NK-92 treated with Interleukin-12 subunit alpha and Interleukin-12 subunit beta, amount 100 ng/mL, for 24 hours (cell line): ENCODE measurements around the gene SYNRG.

Experiments
- DNase-seq: peaks from one replicate; lab custom pipeline; 2025; lab: John Stamatoyannopoulos, UW

SYNRG gene

DNA sequence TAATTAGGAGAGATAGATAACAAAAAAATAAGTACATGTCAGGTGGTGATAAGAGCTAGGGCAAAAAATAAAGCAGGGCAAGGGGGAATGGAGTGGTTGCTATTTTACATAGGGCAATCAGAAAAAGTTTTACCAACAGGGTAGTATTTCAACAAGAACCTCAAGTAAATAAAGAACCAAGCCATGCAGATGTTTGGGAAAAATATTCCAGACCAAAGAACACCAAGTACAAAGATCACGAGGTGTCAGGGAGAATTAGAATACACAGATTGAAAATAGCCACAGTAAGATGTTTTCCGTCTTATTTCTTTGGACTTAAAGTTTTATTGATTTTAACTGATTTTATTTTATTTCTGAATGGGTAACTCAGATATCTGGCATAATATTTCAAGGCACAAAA lies 11.1 kb downstream of the SYNRG start:
- DNase-seq, result no peak

GRCh38 chr17:37592291-37592690 lies 16.9 kb downstream of the SYNRG start:
- no peak for DNase-seq

DNA sequence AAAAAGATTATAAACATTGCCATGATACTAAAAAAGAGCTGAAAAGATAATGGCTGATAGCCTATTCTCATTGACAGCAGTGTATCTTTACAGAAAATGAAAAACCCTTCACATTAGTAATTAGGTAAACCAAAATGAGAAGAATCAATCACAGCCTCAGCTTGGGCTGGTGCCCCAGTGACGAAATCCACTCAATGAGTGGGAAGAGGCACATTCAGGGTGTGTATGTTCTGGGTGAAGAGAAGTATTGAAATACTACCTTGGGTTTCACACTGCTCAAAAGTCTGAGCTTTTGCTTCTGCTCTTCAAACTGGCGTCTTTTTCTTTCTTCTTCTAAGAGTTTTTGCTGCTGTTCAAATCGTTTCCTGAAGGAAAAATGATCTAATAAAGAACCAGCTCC lies 24.2 kb downstream of the SYNRG start:
- DNase-seq, result no peak

DNA sequence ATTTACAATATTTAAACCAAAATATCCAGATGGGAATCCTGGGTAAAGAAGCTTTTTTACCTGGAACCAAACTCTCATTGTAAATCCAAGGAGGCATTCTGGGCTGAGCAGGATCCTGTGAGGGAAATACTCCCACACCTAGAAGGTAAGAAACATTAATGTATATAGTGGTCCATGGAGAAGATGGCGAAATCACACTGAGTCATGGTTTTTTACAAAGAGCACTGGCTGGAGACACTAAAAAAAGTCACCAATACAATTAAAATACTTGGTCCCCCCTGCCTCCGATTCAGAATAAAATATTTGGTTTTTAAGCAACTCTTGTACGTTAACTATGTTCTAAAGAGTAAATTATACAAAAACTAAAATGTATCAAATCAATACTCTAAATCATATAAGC lies 32.9 kb downstream of the SYNRG start:
- no peak for DNase-seq

GRCh38 chr17:37574427-37574826 lies 34.8 kb downstream of the SYNRG start:
- DNase-seq, result no peak

DNA sequence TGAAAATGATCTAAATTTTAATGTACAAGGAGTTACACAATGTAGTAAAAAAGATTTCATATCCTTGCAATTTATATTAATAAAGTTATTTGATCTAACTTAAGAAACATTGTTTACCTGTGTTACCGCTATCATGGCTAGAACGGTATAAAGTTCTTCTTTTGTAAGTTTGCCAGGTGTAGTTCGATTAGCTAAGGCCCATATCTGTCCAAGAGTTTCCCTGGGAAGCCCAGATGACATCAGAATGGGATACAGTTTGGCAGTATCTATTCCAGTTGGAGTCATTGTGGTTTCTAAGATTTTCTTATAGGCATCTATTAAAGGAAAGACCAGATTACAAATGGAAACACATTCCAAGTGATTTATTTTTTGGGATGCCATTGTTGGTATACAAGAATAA lies 37.5 kb downstream of the SYNRG start:
- DNase-seq, result no peak

GRCh38 chr17:37570527-37571093 lies 38.6 kb downstream of the SYNRG start:
- DNase-seq, result peak; percentile 12

- DNase-seq, result no peak
Measured at GRCh38 chr17:37568350-37569053, 40.7 kb downstream of the SYNRG start.

- no peak for DNase-seq
Measured at GRCh38 chr17:37567538-37567937, 41.7 kb downstream of the SYNRG start.

DNA sequence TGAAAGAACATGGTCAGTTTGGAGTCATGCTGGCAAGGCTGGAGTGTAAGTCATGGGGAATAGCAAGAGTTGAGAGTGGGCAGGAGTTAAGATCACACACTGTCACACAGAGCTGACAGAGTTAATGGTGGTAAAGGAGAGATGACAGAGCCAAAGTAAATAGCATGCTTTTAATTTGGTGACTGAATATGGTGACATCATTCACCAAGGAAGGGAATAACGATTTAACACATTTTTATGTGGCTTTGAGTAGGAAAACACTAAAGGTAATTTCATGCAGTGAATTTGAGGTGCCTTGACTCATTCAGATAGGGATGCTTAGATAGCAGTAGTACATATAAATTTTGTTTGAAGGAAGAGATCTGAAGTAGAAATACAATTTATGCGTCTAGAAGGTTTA lies 42.1 kb downstream of the SYNRG start:
- DNase-seq, result no peak

DNA sequence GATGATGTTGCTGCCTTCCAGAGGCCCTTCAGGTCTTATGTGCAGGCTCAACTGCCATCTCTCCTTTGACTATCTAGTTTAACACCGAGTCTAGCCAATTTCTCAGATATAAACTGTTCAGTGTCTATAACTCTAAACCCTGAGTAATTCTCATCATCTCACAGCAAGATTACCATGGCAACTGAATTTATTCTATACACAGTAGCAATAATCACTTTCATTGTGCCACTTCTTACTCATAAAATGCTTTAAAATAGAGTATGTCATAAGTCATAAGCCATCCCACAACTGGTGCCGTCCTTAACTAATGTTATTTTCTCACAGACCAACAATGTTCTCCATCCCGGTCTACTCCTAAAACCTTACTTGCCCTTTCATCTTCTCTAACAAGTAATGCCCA lies 45.0 kb downstream of the SYNRG start:
- DNase-seq, result no peak

DNA sequence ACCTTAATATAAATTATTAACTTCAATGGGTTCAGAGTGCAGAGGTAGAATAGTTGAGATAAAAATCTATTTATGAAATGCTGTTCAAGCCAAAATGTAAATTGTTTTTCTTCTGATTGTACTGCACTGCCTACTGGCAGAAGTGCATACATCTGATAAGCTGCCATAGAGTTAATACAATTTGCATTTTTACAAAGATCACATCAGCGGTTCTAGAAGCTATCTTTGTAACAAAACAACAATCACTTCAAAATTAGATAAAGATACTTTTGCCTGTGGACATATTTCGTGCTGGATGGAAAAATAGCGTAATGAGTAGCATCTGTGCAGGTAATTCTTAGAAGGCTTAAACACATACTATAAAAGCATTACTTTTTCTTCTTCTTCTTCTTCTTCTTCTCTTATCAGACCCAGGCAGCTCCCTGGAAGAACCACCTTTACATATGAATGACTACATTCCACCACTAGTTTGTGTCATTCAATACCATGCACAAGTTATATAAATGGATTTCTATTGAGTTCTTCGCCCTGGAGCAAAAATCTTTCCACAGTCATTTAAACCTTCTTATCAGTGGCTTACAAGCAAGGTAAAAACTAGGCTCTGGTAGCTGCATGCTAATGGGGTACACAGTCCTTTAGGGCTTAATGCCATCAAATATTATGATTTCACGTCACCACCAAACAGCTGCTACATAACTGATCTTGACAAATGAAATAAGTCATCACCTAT lies 47.0 kb downstream of the SYNRG start:
- no peak for DNase-seq

DNA sequence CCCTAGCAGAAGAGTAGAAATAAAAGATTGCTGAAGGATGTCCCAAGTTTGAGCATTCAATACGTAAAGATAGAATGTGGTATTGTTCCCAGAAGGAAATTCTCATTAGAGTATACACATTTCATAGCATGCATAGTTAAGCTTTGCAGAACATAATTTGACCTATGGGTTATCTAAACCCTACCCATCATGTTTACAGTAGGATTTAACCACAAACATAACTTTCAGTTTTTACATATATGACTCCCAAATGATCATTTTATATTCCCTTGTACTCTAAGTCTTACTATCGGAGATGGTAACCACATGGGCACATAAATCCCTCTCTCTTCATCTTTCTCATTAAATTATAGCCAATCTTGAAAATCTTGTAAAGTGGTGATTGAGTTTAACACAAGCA lies 50.9 kb downstream of the SYNRG start:
- no peak for DNase-seq

- DNase-seq, result no peak
Measured at GRCh38 chr17:37557482-37557881, 51.7 kb downstream of the SYNRG start.

DNA sequence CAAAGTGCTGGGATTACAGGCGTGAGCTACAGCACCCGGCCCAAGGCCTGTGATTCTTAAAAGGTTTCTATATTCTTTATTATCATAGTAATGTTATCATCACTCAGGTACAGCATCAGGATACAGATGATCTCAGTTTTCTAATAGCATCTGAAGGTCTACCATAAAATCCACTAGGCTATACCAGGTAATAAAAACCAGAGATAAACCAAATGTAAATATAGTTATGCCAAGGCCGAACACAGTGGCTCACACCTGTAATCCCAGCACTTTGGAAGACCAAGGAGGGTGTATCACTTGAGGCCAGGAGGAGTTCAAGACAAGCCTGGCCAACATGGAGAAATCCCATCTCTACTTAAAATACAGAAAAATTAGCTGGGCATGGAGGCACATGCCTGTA lies 53.8 kb downstream of the SYNRG start:
- DNase-seq, result no peak

- DNase-seq, result no peak
Measured at GRCh38 chr17:37553401-37553966, 55.7 kb downstream of the SYNRG start.

DNA sequence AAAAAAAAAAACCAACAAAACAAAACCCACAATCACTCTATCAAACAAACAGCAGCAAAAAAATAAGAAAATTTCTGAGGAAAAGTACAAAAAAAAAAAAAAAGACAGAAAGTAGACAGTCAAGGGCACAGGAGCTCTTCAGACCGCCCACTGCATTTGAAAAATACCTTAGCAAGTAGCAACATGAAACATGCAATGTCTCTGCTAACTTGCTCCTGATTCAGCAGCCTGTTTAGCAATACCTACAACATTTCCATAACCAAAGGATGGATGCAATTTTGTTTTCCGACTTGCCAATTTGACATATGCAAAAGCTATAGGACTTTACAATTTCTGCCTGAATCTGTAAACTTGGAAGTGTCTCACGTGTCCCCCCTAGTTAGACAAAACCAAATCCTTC lies 57.4 kb downstream of the SYNRG start:
- DNase-seq, result no peak

- DNase-seq, result no peak
Measured at GRCh38 chr17:37547986-37548385, 61.2 kb downstream of the SYNRG start.

GRCh38 chr17:37546302-37546701 lies 62.9 kb downstream of the SYNRG start:
- no peak for DNase-seq

DNA sequence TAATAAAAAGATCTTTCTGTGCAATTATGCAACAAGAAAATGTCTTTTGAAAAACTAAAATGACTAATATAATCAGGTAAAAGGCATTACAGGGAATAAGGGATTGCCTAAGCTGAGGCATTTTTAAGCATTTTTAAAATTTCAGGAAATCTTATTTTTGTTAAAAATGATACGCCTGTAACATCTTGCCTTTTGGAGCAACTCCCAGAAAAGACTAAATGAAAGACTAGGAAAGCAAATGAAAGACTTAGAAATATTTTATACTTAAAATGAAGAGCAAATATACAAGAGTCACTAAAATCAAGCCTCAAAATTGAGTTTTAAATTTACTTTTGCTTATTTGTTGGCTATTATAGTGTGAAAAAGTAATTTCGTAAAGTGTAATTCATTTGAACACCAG lies 63.7 kb downstream of the SYNRG start:
- no peak for DNase-seq

GRCh38 chr17:37543637-37544052 lies 65.6 kb downstream of the SYNRG start:
- DNase-seq, result no peak

GRCh38 chr17:37541880-37542660 lies 67.1 kb downstream of the SYNRG start:
- no peak for DNase-seq
